IPS-20b (cell line): ENCODE measurements around the gene CMTM3.

Source experiments
- H3K27ac ChIP-seq: one replicate; pipeline ENCODE4 v1.5.1; 2013; ENCODE audit warnings: low read length
- H3K27me3 ChIP-seq: 2 replicates; pipeline ENCODE4 v1.6.1; 2013; ENCODE audit warnings: mild to moderate bottlenecking, low read length, inconsistent platforms; ENCODE audit not compliant: insufficient read depth
- H3K36me3 ChIP-seq: 2 replicates; pipeline ENCODE4 v1.6.1; 2013; ENCODE audit warnings: low read depth, mild to moderate bottlenecking, inconsistent platforms, low read length, moderate library complexity; ENCODE audit not compliant: insufficient read depth
- H3K4me1 ChIP-seq: 2 replicates; pipeline ENCODE4 v1.6.1; 2013; ENCODE audit warnings: mild to moderate bottlenecking, control low read depth, inconsistent platforms, low read length, moderate library complexity; ENCODE audit not compliant: insufficient read depth
- H3K4me3 ChIP-seq: 2 replicates; pipeline ENCODE4 v1.5.1; 2013; ENCODE audit warnings: mild to moderate bottlenecking, low read length, inconsistent platforms
- H3K9ac ChIP-seq: 2 replicates; pipeline ENCODE4 v1.6.1; 2013; ENCODE audit warnings: low read depth, mild to moderate bottlenecking, inconsistent platforms, low read length, moderate library complexity
- H3K9me3 ChIP-seq: 2 replicates; pipeline ENCODE4 v1.6.1; 2013; ENCODE audit warnings: mild to moderate bottlenecking, low read depth, low read length, inconsistent platforms; ENCODE audit not compliant: insufficient read depth

The CMTM3 gene

GRCh38 chr16:66647866-66648265 lies 43.4 kb downstream of the CMTM3 start:
- Histone ChIP-seq H3K27ac (no peak overlapping the region), H3K36me3 (no peaks in the 10 kb centered on the region), H3K9ac (no peak overlapping the region), H3K27me3 (no peaks in the 10 kb centered on the region), H3K9me3 (no peaks in the 10 kb centered on the region), H3K4me3 (no peak overlapping the region), H3K4me1 (peaks cover 9% of the 10 kb centered on the region; the same call in 1 of the 2 replicates)

- H3K9ac ChIP-seq = no peak overlapping the region
- H3K9me3 ChIP-seq = no peaks in the 10 kb centered on the region
- H3K4me1 ChIP-seq = peaks cover 9% of the 10 kb centered on the region; the same call in 1 of the 2 replicates
- no peaks in the 10 kb centered on the region for H3K27me3 ChIP-seq
- H3K36me3 ChIP-seq = no peaks in the 10 kb centered on the region
- no peak overlapping the region for H3K27ac ChIP-seq
- no peak overlapping the region for H3K4me3 ChIP-seq
These were observed 44.7 kb downstream of the CMTM3 start for GRCh38 chr16:66649167-66649566.

GRCh38 chr16:66649636-66650205 lies 45.2 kb downstream of the CMTM3 start:
- Histone ChIP-seq H3K4me3 (no peak overlapping the region), H3K36me3 (no peaks in the 10 kb centered on the region), H3K27ac (no peak overlapping the region), H3K4me1 (peaks cover 9% of the 10 kb centered on the region; the same call in 1 of the 2 replicates), H3K9me3 (no peaks in the 10 kb centered on the region), H3K9ac (no peak overlapping the region), H3K27me3 (no peaks in the 10 kb centered on the region)

- no peak overlapping the region; the same call in 1 of the 2 replicates for H3K9ac ChIP-seq
- peak overlapping the region; percentile 10 for H3K27ac ChIP-seq
- H3K27me3 ChIP-seq = no peaks in the 10 kb centered on the region
- H3K36me3 ChIP-seq = no peaks in the 10 kb centered on the region
- H3K4me3 ChIP-seq = peak overlapping the region; percentile 61
- peaks cover 9% of the 10 kb centered on the region; the same call in 1 of the 2 replicates for H3K4me1 ChIP-seq
- no peaks in the 10 kb centered on the region for H3K9me3 ChIP-seq
These were observed 46.4 kb downstream of the CMTM3 start for GRCh38 chr16:66650707-66651473.

GRCh38 chr16:66651474-66651765 lies 46.9 kb downstream of the CMTM3 start:
- Histone ChIP-seq H3K4me1 (peaks cover 9% of the 10 kb centered on the region; the same call in 1 of the 2 replicates), H3K9me3 (no peaks in the 10 kb centered on the region), H3K9ac (no peak overlapping the region; the same call in 1 of the 2 replicates), H3K4me3 (peak overlapping the region; percentile 61), H3K36me3 (no peaks in the 10 kb centered on the region), H3K27ac (peak overlapping the region; percentile 10), H3K27me3 (no peaks in the 10 kb centered on the region)

- H3K9me3 ChIP-seq = no peaks in the 10 kb centered on the region
- H3K36me3 ChIP-seq = no peaks in the 10 kb centered on the region
- no peak overlapping the region for H3K9ac ChIP-seq
- no peak overlapping the region for H3K27ac ChIP-seq
- H3K4me3 ChIP-seq = no peak overlapping the region
- H3K4me1 ChIP-seq = peaks cover 9% of the 10 kb centered on the region; the same call in 1 of the 2 replicates
- no peaks in the 10 kb centered on the region for H3K27me3 ChIP-seq
These were observed 47.5 kb downstream of the CMTM3 start for GRCh38 chr16:66651965-66652364.

GRCh38 chr16:66652661-66653360 lies 48.3 kb downstream of the CMTM3 start:
- Histone ChIP-seq H3K9me3 (no peaks in the 10 kb centered on the region), H3K27me3 (no peaks in the 10 kb centered on the region), H3K27ac (no peak overlapping the region), H3K4me1 (peaks cover 9% of the 10 kb centered on the region; the same call in 1 of the 2 replicates), H3K36me3 (no peaks in the 10 kb centered on the region), H3K4me3 (no peak overlapping the region), H3K9ac (no peak overlapping the region)

- Histone ChIP-seq H3K4me3 (no peak overlapping the region), H3K9me3 (no peaks in the 10 kb centered on the region), H3K4me1 (peaks cover 9% of the 10 kb centered on the region; the same call in 1 of the 2 replicates), H3K27ac (no peak overlapping the region), H3K27me3 (no peaks in the 10 kb centered on the region), H3K36me3 (no peaks in the 10 kb centered on the region), H3K9ac (no peak overlapping the region)
These were observed 49.3 kb downstream of the CMTM3 start for GRCh38 chr16:66653581-66654350.

GRCh38 chr16:66656547-66656946 lies 52.0 kb downstream of the CMTM3 start:
- Histone ChIP-seq H3K27ac (no peak overlapping the region), H3K9ac (no peak overlapping the region), H3K4me3 (no peak overlapping the region), H3K9me3 (no peaks in the 10 kb centered on the region), H3K36me3 (no peaks in the 10 kb centered on the region), H3K4me1 (peaks cover 7% of the 10 kb centered on the region; the same call in 1 of the 2 replicates), H3K27me3 (no peaks in the 10 kb centered on the region)

GRCh38 chr16:66658143-66658859 lies 53.8 kb downstream of the CMTM3 start:
- Histone ChIP-seq H3K27ac (no peak overlapping the region), H3K27me3 (no peaks in the 10 kb centered on the region), H3K36me3 (no peaks in the 10 kb centered on the region), H3K4me3 (no peak overlapping the region), H3K9ac (no peak overlapping the region), H3K4me1 (peaks cover 9% of the 10 kb centered on the region), H3K9me3 (no peaks in the 10 kb centered on the region)

GRCh38 chr16:66658860-66659190 lies 54.3 kb downstream of the CMTM3 start:
- H3K4me1 ChIP-seq = peaks cover 9% of the 10 kb centered on the region
- H3K27ac ChIP-seq = no peak overlapping the region
- no peaks in the 10 kb centered on the region for H3K9me3 ChIP-seq
- H3K9ac ChIP-seq = no peak overlapping the region
- no peaks in the 10 kb centered on the region for H3K36me3 ChIP-seq
- H3K4me3 ChIP-seq = no peak overlapping the region
- no peaks in the 10 kb centered on the region for H3K27me3 ChIP-seq
